Suprapubic skin (tissue), 4 donors: ENCODE data around the gene OSBPL7. TPM values are rescaled to one million over a fixed set of nuclear protein-coding genes. Genes with fewer than 3 reads are reported as not detected.

Experiments
- DNase-seq, 2 donors: peaks; one replicate each; pipeline ENCODE4 v3.0.0-alpha.2; 2019; ENCODE audit warnings: low spot score in 2 of 2
- H3K27ac ChIP-seq: fragments of 200-600 bp; sonication (generic); one replicate; pipeline ENCODE4 v1.5.1; 2019
- H3K27me3 ChIP-seq: fragments of 200-600 bp; sonication (generic); one replicate; pipeline ENCODE4 v1.5.1; 2019
- H3K36me3 ChIP-seq: fragments of 200-600 bp; sonication (generic); one replicate; pipeline ENCODE4 v1.5.1; 2019
- H3K4me1 ChIP-seq: fragments of 200-600 bp; sonication (generic); one replicate; pipeline ENCODE4 v1.5.1; 2019
- H3K4me3 ChIP-seq: fragments of 200-600 bp; sonication (generic); one replicate; pipeline ENCODE4 v1.5.1; 2019; ENCODE audit warnings: mild to moderate bottlenecking
- H3K9me3 ChIP-seq: fragments of 200-600 bp; sonication (generic); one replicate; pipeline ENCODE4 v1.5.1; 2019
- EP300 ChIP-seq: sonication (generic); formaldehyde crosslinking; IDR thresholded peaks from one replicate; pipeline ENCODE4 v1.6.1; 2017; ENCODE audit warnings: antibody characterized with exemption
- POLR2A ChIP-seq, 2 donors: fragments of 450-650 bp; IDR thresholded peaks; one replicate each; pipeline ENCODE4 v1.6.1; 2017; ENCODE audit warnings: antibody characterized with exemption in 2 of 2, mild to moderate bottlenecking in 2 of 2, moderate library complexity in 2 of 2
- POLR2AphosphoS5 ChIP-seq, 3 donors: sonication (generic); formaldehyde crosslinking; IDR thresholded peaks; one replicate each; pipeline ENCODE4 v1.6.1; 2017; ENCODE audit warnings: antibody characterized with exemption in 3 of 3
- WGBS: methylation state at CpG from one replicate; pipeline ENCODE4 v1.1.5; 2018; 5-methylcytosine and 5-hydroxymethylcytosine counted together
- total RNA-seq, 4 donors: library from RNA; depleted of rRNA; stranded (reverse); fragments of >200 nt; gene quantifications; one replicate each; pipeline ENCODE4 v1.1.0, GENCODE V29; 2016
- TF ChIP-seq, protein P1 (sequence below), 2 donors: fragments of 200-600 bp in 1 of 2; fragments of 450-650 bp in 1 of 2; sonication (generic) in 1 of 2; IDR thresholded peaks; one replicate each; pipeline ENCODE4 v1.5.1; 2016 to 2019; ENCODE audit warnings: antibody characterized with exemption in 2 of 2, mild to moderate bottlenecking in 1 of 2, moderate library complexity in 1 of 2

The OSBPL7 gene
- total RNA-seq, 4 donors from 2014 or later, result 1.3 to 2.0 (median 1.6) TPM

DNA sequence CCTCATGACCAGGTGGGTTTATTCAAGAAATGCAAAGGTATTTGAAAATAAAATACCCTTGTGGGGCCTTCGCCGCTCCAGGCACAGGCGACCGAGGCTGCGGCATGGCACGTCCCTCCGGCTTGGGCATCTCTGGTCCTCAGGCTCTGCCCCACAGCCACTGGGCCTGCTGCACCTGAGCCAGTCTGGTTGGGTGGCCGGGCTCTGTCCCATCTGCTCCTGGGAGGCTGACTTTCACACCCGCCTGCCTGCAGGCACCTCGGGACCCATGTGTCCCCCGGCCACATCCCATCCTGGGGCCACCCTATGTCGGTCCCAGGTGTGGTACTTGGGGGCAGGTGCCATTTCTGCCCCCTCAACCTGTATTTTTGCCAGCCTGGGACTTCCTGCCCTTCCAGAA lies 20.9 kb downstream of the OSBPL7 start:
- no peak overlapping the region for H3K27ac ChIP-seq
- H3K4me3 ChIP-seq, result no peak overlapping the region
- 90% methylated on average over 7 of the region's 12 CpGs for WGBS
- H3K27me3 ChIP-seq, result peaks cover 4% of the 10 kb centered on the region
- peak; percentile 29 to 32 for DNase-seq
- H3K36me3 ChIP-seq, result no peaks in the 10 kb centered on the region
- no peaks in the 10 kb centered on the region for H3K4me1 ChIP-seq
- no peak for TF ChIP-seq EP300
- TF ChIP-seq, protein P1, sequence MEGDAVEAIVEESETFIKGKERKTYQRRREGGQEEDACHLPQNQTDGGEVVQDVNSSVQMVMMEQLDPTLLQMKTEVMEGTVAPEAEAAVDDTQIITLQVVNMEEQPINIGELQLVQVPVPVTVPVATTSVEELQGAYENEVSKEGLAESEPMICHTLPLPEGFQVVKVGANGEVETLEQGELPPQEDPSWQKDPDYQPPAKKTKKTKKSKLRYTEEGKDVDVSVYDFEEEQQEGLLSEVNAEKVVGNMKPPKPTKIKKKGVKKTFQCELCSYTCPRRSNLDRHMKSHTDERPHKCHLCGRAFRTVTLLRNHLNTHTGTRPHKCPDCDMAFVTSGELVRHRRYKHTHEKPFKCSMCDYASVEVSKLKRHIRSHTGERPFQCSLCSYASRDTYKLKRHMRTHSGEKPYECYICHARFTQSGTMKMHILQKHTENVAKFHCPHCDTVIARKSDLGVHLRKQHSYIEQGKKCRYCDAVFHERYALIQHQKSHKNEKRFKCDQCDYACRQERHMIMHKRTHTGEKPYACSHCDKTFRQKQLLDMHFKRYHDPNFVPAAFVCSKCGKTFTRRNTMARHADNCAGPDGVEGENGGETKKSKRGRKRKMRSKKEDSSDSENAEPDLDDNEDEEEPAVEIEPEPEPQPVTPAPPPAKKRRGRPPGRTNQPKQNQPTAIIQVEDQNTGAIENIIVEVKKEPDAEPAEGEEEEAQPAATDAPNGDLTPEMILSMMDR (IDR thresholded peaks at IDR 0.05), result no peak
- no peak for TF ChIP-seq POLR2A (IDR thresholded peaks at IDR 0.05)
- no peak for TF ChIP-seq POLR2AphosphoS5 (IDR thresholded peaks at IDR 0.05)
- no peaks in the 10 kb centered on the region for H3K9me3 ChIP-seq

- 66% methylated on average over 2 of the region's 2 CpGs for WGBS
- Histone ChIP-seq H3K27me3 (peaks cover 28% of the 10 kb centered on the region), H3K4me3 (no peak overlapping the region), H3K9me3 (no peaks in the 10 kb centered on the region), H3K4me1 (no peaks in the 10 kb centered on the region), H3K36me3 (no peaks in the 10 kb centered on the region), H3K27ac (no peak overlapping the region)
- TF ChIP-seq, protein P1 (IDR thresholded peaks at IDR 0.05), result no peak
- TF ChIP-seq POLR2AphosphoS5 (IDR thresholded peaks at IDR 0.05), result no peak
- TF ChIP-seq POLR2A (IDR thresholded peaks at IDR 0.05), result no peak
- TF ChIP-seq EP300, result no peak
- no peak for DNase-seq
Observed at GRCh38 chr17:47797797-47798196, 23.8 kb downstream of the OSBPL7 start.

DNA sequence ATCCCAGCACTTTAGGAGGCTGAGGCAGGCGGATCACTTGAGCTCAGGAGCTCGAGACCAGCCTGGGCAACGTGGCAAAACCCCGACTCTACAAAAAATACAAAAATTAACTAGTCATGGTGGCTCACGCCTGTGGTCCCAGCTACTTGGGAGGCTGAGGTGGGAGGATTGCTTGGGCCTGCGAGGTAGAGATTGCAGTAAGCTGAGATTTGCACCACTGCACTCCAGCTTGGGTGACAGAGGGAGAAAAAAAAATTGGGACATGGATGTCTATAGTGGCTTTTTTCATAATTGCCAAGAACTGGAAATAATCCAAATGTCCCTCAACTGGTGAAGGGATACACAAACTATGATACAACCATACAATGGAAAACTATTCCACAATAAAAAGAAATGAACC lies 28.6 kb downstream of the OSBPL7 start:
- H3K4me1 ChIP-seq, result peaks cover 10% of the 10 kb centered on the region
- no peak for TF ChIP-seq EP300
- TF ChIP-seq, protein P1 (IDR thresholded peaks at IDR 0.05), result no peak
- no peak for TF ChIP-seq POLR2A (IDR thresholded peaks at IDR 0.05)
- no peak for TF ChIP-seq POLR2AphosphoS5 (IDR thresholded peaks at IDR 0.05)
- peak in 1 of 2 donors; percentile 23 for DNase-seq
- H3K9me3 ChIP-seq, result no peaks in the 10 kb centered on the region
- WGBS, result 63% methylated on average over 6 of the region's 6 CpGs
- peaks cover 70% of the 10 kb centered on the region for H3K27me3 ChIP-seq
- no peaks in the 10 kb centered on the region for H3K36me3 ChIP-seq
- no peak overlapping the region for H3K27ac ChIP-seq
- no peak overlapping the region for H3K4me3 ChIP-seq

GRCh38 chr17:47792457-47792856 lies 29.1 kb downstream of the OSBPL7 start:
- H3K27ac ChIP-seq, result no peak overlapping the region
- TF ChIP-seq, protein P1 (IDR thresholded peaks at IDR 0.05), result no peak
- TF ChIP-seq EP300, result no peak
- TF ChIP-seq POLR2AphosphoS5 (IDR thresholded peaks at IDR 0.05), result no peak
- no peak for TF ChIP-seq POLR2A (IDR thresholded peaks at IDR 0.05)
- H3K4me1 ChIP-seq, result peaks cover 10% of the 10 kb centered on the region
- no peak overlapping the region for H3K4me3 ChIP-seq
- no peaks in the 10 kb centered on the region for H3K9me3 ChIP-seq
- WGBS, result 74% methylated on average over 1 of the region's 1 CpG
- no peak for DNase-seq
- H3K36me3 ChIP-seq, result no peaks in the 10 kb centered on the region
- peaks cover 76% of the 10 kb centered on the region for H3K27me3 ChIP-seq

- Histone ChIP-seq H3K4me1 (peaks cover 10% of the 10 kb centered on the region), H3K27ac (no peak overlapping the region), H3K36me3 (no peaks in the 10 kb centered on the region), H3K4me3 (no peak overlapping the region), H3K27me3 (peaks cover 80% of the 10 kb centered on the region), H3K9me3 (no peaks in the 10 kb centered on the region)
- DNase-seq, result peak in 1 of 2 donors; percentile 26
- no peak for TF ChIP-seq EP300
- no peak for TF ChIP-seq POLR2A (IDR thresholded peaks at IDR 0.05)
- no peak for TF ChIP-seq POLR2AphosphoS5 (IDR thresholded peaks at IDR 0.05)
- TF ChIP-seq, protein P1 (IDR thresholded peaks at IDR 0.05), result no peak
- WGBS, result 33% methylated on average over 3 of the region's 3 CpGs
Observed at GRCh38 chr17:47791025-47791424, 30.6 kb downstream of the OSBPL7 start.
